Mesodermal cell (in vitro differentiated cells): ENCODE results near the gene RGS14. TPM values are rescaled to one million over a fixed set of nuclear protein-coding genes. Genes with fewer than 3 reads are reported as not detected.

ENCODE experiments used
- H3K27ac ChIP-seq: 2 replicates; pipeline ENCODE4 v1.7.0; 2013; ENCODE audit warnings: mild to moderate bottlenecking, low read depth, low read length, moderate library complexity; ENCODE audit not compliant: severe bottlenecking
- H3K36me3 ChIP-seq: 2 replicates; pipeline ENCODE4 v1.7.1; 2013; ENCODE audit warnings: mild to moderate bottlenecking, low read length, moderate library complexity; ENCODE audit not compliant: control insufficient read depth, insufficient read depth
- H3K4me1 ChIP-seq: one replicate; pipeline ENCODE4 v1.7.1; 2013; ENCODE audit warnings: mild to moderate bottlenecking, low read length; ENCODE audit not compliant: insufficient read depth, control insufficient read depth, poor library complexity, severe bottlenecking
- H3K4me3 ChIP-seq: 2 replicates; pipeline ENCODE4 v1.7.0; 2013; ENCODE audit warnings: low read length, control low read depth, mild to moderate bottlenecking; ENCODE audit not compliant: insufficient read depth, poor library complexity, severe bottlenecking; ENCODE audit errors: extremely low read depth
- H3K9me3 ChIP-seq: 2 replicates; pipeline ENCODE4 v1.7.1; 2013; ENCODE audit warnings: mild to moderate bottlenecking, low read length, moderate library complexity; ENCODE audit not compliant: control insufficient read depth
- WGBS, 2 experiments: methylation state at CpG; one replicate each; pipeline ENCODE4 v1.1.5; 2013; ENCODE audit warnings: missing lambda C conversion rate in 2 of 2; ENCODE audit not compliant: insufficient coverage in 2 of 2; 5-methylcytosine and 5-hydroxymethylcytosine counted together
- polyA plus RNA-seq, 2 experiments: library from polyadenylated mRNA; stranded (reverse); fragments of 50-300 nt; gene quantifications; one replicate each; pipeline ENCODE4 v1.2.3, GENCODE V29; 2013

Gene RGS14, protein sequence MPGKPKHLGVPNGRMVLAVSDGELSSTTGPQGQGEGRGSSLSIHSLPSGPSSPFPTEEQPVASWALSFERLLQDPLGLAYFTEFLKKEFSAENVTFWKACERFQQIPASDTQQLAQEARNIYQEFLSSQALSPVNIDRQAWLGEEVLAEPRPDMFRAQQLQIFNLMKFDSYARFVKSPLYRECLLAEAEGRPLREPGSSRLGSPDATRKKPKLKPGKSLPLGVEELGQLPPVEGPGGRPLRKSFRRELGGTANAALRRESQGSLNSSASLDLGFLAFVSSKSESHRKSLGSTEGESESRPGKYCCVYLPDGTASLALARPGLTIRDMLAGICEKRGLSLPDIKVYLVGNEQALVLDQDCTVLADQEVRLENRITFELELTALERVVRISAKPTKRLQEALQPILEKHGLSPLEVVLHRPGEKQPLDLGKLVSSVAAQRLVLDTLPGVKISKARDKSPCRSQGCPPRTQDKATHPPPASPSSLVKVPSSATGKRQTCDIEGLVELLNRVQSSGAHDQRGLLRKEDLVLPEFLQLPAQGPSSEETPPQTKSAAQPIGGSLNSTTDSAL
- 23.0 TPM for polyA plus RNA-seq (2013, experiment 1 of 2)
- 16.1 TPM for polyA plus RNA-seq (2013, experiment 2 of 2)

DNA sequence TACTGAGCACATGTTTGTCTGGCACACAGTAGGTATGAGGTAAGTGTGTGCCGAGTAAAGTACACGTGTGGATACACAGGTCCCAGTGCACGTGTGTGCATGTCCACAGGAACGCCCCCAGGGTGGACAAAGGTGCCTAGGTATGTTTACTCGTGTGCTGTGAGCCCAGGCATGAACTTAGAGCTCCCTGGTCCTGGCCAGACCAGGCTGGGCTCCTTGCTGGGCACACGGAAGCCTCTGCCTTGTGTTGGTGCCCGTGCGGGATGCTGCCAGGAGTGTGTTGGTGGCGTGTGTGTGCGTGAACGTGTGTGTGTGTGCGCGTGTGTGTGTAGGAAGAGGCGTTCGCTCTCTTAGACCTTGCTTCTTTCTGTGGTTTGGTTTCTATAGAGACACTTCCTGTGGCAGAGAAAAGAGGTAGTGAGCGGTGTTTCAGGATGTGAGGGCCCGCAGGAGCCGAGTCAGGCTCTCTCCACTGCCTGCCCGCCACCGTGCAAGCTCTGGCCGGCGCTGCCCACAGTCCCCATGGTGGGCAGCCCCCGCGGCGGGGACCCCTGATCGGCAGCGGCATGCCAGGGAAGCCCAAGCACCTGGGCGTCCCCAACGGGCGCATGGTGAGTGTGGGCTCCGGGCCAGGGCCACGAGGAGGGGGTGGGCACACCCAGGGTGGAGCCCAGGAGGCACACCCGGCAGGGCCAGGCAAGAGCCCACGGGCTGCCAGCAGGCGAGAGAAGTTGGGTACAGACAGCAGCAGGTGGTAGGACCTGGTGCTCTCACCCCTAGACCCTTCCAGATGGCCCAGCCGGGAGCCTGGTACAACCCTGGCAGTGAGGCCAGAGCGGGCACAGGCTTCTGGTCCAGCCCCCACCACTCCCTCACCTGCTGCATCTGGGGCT is at the start of gene RGS14:
TSS of gene RGS14 (plus strand) at position 466 of the 893 bp plus-strand sequence. CDS start at position 567, 101 bp downstream.
- Histone ChIP-seq H3K4me3 (no peak within 1 kb of the TSS), H3K9me3 (peaks cover 3% of the 10 kb centered on the region), H3K27ac (no peak within 1 kb of the TSS), H3K4me1 (peaks cover 9% of the 10 kb centered on the region), H3K36me3 (no peaks in the 10 kb centered on the region)
- 85% methylated on average over 28 to 32 of the region's 37 CpGs for WGBS, 2 experiments

DNA sequence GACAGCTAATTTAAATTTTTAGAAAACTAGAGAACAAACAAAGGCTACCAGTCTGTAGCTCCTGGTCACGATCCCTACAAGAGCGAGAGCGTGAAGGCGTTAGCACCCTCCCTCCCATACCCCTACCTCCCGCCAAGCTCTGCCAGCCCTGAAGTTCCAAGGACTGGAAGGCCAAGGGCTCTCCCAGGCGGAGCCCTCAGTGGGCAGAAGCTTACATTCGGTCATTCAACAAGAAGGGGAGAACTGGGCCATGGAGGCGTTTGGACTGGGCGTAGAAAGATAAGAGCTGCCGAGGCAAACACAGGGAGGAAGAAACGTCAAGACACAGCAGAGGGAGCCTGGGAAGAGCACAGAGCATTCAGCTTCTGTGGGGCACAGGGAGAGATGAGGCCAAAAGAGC is 49.0 kb upstream of the RGS14 start:
- no peak overlapping the region for H3K4me3 ChIP-seq
- WGBS, 2 experiments = 93 to 98% methylated on average over 7 to 11 of the region's 11 CpGs
- peaks cover 41% of the 10 kb centered on the region for H3K36me3 ChIP-seq
- peaks cover 13% of the 10 kb centered on the region for H3K4me1 ChIP-seq
- no peak overlapping the region for H3K27ac ChIP-seq
- H3K9me3 ChIP-seq = no peaks in the 10 kb centered on the region

DNA sequence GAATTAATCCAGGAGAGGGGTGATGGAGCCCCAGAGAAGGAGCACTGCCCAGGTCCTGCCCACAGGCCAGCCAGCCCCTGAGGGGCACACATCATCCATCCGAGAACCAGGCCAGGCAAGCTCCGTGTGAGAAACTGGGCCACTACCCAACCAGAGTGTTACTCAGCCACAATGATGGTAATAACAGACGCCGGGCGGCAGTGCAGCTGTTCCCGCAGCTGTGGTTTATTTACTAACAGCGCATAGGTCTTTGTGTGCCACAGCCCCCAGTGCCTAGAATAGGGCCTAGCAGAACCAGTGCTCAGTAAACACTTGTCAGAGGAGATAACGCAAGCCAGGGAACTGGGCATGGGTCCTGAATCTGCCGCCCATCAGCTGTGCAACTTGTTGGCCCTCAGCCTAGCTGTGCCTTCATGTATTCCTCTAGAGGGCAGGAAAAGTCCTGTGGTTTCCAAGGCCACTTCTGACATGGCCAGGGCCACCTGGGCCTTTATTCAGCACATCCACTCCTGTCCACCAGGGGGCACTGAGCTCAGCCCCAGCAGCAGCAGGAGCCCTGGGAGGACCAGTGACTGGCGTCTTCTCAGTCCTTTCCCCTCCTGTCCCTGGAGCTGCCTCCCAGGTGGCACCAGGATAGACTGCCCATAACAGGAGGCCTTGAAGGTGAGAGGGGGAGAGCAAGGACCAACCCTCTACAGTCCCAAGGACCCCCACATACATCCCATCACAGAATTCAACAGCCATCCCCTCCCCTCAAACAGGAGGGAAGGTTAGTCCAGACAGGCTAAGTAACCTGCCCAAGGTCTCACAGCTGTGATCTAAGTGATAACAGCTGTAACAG is 48.2 kb upstream of the RGS14 start:
- H3K4me1 ChIP-seq = peaks cover 12% of the 10 kb centered on the region
- no peaks in the 10 kb centered on the region for H3K9me3 ChIP-seq
- 90 to 95% methylated on average over 9 of the region's 10 CpGs for WGBS, 2 experiments
- H3K27ac ChIP-seq = no peak overlapping the region
- peaks cover 40% of the 10 kb centered on the region for H3K36me3 ChIP-seq
- no peak overlapping the region for H3K4me3 ChIP-seq

DNA sequence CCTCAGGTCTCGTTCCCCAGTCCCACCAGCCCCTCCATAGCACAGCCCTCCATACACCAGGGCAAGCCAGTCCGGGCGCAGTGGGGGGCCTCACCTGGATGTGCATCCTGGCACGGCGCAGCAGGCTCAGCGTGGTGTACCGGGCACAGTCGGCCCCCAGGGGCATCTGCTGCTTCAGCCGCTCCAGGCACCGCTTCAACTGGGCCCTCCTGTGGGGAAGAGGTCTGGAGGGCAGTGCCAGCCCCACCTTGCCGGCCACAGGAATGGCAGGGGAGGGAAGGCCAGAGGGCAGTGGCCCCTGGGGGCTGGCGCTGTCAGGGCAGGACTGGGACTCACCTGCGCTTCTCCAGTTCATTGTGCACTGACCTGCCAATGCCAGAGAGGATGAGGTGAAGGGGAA is 47.4 kb upstream of the RGS14 start:
- Histone ChIP-seq H3K36me3 (peaks cover 32% of the 10 kb centered on the region), H3K4me3 (peak overlapping the region; percentile 56), H3K27ac (no peak overlapping the region), H3K4me1 (peaks cover 6% of the 10 kb centered on the region), H3K9me3 (no peaks in the 10 kb centered on the region)
- 93 to 99% methylated on average over 5 to 12 of the region's 13 CpGs for WGBS, 2 experiments

DNA sequence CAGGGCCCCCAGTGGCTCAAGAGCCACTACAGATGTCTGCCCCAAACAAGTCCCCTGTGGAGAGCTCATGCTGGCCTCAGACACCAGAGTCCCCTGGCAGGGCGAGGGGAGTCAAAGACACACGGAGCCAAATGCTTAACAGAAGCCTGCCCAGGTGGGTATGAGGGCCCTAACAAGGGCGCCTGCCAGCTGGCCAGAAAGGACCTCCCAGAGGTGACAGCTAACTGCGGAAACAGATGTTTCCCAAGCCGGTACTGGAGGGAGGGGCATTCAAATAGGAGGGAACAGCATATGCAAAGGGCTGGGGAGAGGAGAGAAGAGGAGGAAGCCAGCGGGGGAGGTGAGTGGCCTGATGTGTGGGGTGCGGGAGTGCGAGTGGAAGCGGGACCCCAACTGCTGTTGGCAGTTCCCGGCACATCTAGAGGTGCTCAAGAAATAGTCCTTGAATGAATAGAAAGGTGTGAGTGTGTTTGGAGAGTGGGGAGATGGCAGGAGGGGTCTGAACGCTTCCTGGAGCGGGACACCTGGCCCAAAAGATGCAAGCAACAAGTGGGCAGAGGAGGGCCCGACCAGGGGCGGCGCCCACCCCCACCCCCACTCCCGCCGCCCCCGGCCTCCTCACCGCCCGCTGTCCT is 46.9 kb upstream of the RGS14 start:
- 28 to 29% methylated on average over 10 to 12 of the region's 20 CpGs for WGBS, 2 experiments

DNA sequence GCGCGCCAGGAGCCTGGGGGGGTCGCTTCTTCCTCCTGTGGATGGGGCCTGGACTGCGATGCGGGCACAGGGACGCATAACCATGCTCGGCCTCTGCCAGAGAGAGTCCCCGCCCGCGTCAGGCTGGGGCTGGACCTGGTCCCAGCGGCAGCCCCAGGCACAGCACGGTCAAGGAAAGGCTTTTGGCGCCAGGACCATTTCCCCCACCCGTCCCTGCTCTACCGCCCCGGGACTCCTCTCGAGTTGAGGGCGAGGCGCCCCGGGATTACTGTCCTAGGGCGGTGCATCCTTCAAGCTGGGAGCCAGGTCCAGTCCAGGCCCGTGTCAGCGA is 46.4 kb upstream of the RGS14 start:
- 0 to 1% methylated on average over 22 to 23 of the region's 23 CpGs for WGBS, 2 experiments
- peaks cover 5% of the 10 kb centered on the region for H3K4me1 ChIP-seq
- H3K4me3 ChIP-seq = peak overlapping the region; percentile 56
- H3K36me3 ChIP-seq = peaks cover 23% of the 10 kb centered on the region
- H3K27ac ChIP-seq = no peak overlapping the region
- no peaks in the 10 kb centered on the region for H3K9me3 ChIP-seq

More for the DNA sequence above, 46.9 kb upstream of the RGS14 start:
- Histone ChIP-seq H3K36me3 (peaks cover 27% of the 10 kb centered on the region), H3K4me3 (peak overlapping the region; percentile 56), H3K4me1 (peaks cover 5% of the 10 kb centered on the region), H3K27ac (no peak overlapping the region), H3K9me3 (no peaks in the 10 kb centered on the region)

DNA sequence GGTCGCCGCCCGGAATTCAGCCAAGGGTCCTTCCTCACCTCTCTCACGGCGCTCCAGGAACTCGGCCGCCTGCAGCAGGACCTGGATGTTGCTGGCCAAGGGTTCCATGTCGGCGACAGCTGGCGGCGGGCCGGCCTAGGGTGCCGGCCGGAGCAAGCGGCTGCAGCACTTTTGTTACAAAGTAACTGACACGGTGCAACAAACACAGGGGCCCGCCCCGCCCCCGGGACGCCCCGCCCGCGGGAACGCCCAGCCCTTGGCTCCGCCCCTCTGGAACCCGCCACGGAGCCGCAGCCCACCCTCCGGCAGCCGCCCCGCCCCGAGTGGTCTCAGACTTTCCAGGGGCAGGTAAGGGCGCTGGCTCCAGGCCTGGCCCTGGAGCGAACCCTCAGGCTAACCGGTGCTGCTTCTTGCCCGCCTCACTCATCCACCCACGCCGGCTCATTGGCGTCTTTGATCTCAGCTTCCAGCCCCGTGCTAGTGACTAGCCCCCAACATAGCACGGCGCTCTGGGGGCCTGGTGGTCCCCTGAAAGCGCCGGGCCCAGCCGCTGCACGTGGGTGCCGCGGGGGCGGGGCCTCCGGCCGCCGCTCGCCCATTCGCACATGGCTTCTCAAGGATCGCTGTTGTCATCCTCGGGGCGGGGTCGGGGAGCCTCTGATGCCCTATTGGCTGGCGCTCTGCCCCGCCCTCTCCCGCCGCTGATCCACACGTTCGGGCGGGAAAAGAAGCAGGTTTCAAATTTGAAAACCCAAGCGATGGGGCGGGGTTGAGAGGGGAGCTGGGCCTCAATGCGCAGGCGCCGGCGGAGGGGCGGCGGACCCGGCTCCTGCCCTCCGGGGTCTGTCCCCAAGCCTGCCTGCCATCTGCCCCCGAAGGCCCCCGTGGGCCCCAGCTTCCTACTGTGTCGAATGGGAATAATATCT is 45.7 kb upstream of the RGS14 start, which contains the start of gene MXD3:
TSS of gene MXD3 (minus strand) at position 176 of the 926 bp plus-strand sequence. CDS start at position 108, 68 bp downstream.
- Histone ChIP-seq H3K4me3 (peak within 1 kb of the TSS; percentile 56), H3K36me3 (peaks cover 19% of the 10 kb centered on the region), H3K4me1 (peaks cover 5% of the 10 kb centered on the region), H3K27ac (peak within 1 kb of the TSS; percentile 90), H3K9me3 (no peaks in the 10 kb centered on the region)
- 1% methylated on average over 50 to 67 of the region's 78 CpGs for WGBS, 2 experiments

DNA sequence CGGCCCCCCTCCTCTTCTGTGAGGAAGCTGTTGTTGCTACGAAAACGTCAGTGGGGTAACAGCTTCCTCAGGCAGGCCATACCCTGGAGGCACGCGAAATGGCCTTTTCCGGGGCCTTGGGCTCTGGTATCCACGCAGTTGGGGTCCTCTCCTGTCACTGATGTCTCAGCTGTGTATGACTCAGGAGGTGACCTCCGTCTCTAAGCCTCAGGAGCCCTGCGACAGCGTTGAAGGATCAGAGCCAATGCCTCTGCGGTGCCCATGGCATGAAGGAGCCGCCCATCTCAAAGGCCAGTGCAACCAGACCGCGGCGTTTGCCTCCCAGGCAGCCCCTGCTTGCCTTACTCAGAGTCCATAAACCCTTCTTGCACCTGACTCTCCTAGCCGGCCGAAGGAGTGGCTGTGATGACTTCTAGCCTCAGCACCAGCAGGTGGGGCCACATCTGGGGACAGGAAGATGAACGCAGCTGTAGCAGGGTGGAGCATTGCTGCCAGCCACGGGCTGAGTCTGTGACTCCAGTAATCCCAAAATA is 45.0 kb upstream of the RGS14 start:
- Histone ChIP-seq H3K27ac (peak overlapping the region; percentile 45), H3K9me3 (no peaks in the 10 kb centered on the region), H3K4me1 (peaks cover 5% of the 10 kb centered on the region), H3K36me3 (peaks cover 17% of the 10 kb centered on the region), H3K4me3 (peak overlapping the region; percentile 56)
- WGBS, 2 experiments = 11% methylated on average over 16 to 19 of the region's 19 CpGs
